SJCRH30 (cell line): ENCODE measurements around the gene ZDHHC6. TPM values are rescaled to one million over a fixed set of nuclear protein-coding genes. Genes with fewer than 3 reads are reported as not detected.

Experiments
- DNase-seq, 2 experiments: peaks; one replicate each; pipeline ENCODE4 v3.0.0-alpha.2; 2015 to 2020
- H3K27ac ChIP-seq: fragments of 250-450 bp; sonication (Bioruptor Pico); 2 replicates; pipeline ENCODE4 v1.5.1; 2020; ENCODE audit warnings: mild to moderate bottlenecking, moderate library complexity
- H3K27me3 ChIP-seq: fragments of 250-450 bp; sonication (Bioruptor Pico); 2 replicates; pipeline ENCODE4 v1.5.1; 2020; ENCODE audit warnings: mild to moderate bottlenecking, moderate library complexity
- H3K36me3 ChIP-seq: fragments of 250-450 bp; sonication (Bioruptor Pico); 2 replicates; pipeline ENCODE4 v1.5.1; 2020; ENCODE audit warnings: mild to moderate bottlenecking, moderate library complexity
- H3K4me1 ChIP-seq: fragments of 250-450 bp; sonication (Bioruptor Pico); 2 replicates; pipeline ENCODE4 v1.5.1; 2020; ENCODE audit warnings: mild to moderate bottlenecking, moderate library complexity
- H3K4me3 ChIP-seq: fragments of 250-450 bp; sonication (Bioruptor Pico); 2 replicates; pipeline ENCODE4 v1.5.1; 2020; ENCODE audit warnings: mild to moderate bottlenecking, moderate library complexity
- H3K9me3 ChIP-seq: fragments of 250-450 bp; sonication (Bioruptor Pico); replicated peaks from 2 replicates; pipeline ENCODE4 v1.5.1; 2020; ENCODE audit warnings: mild to moderate bottlenecking, moderate library complexity
- total RNA-seq: library from RNA; depleted of rRNA; stranded (reverse); fragments of >200 nt; shearing (Covaris generic); gene quantifications from 2 replicates; pipeline ENCODE4 v1.2.3, GENCODE V29; 2014

The ZDHHC6 gene
- total RNA-seq, 1 experiment from 2014 or later = 43.5 TPM

DNA sequence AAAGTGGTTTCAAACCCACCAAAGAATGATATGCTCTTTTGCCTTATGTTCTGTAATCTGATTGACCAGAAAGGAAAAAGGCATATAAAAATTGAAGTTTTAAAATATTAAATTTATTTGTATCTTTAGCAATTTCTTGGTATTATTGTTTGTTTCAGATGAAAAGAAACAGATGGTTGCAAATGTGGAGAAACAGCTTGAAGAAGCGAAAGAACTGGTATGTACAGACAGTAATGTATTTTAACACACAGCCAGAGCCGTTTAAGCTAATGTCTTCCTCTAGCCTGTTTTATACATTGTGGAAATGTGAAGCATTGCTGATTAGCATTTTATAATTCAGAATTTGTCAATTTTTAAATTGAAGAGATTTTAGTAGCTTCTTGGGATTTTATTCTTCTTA, 13.7 kb upstream of the ZDHHC6 start:
- Histone ChIP-seq H3K4me1 (no peaks in the 10 kb centered on the region), H3K27me3 (no peaks in the 10 kb centered on the region), H3K36me3 (peaks cover 8% of the 10 kb centered on the region), H3K27ac (no peak overlapping the region), H3K9me3 (no peaks in the 10 kb centered on the region), H3K4me3 (no peak overlapping the region)
- no peak for DNase-seq

DNA sequence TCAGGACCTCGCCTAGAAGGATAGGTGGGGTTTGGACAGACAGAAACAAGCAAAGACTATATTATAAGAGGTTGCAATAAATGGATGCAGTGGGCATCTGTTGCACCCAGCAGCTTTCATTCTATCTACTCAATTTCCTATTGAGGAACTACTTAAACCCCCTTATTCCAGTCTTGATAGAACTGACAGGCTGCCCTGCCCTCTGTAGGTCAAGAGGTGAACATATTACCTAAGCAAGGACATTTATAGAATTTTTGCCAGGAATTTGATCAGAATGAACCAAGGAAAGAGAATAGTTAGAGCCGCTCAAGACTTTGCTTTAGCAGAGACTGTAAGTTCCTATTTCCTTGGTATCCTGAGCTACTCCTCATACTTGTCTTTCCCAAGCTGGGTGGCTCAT, 9.8 kb upstream of the ZDHHC6 start:
- no peaks in the 10 kb centered on the region for H3K27me3 ChIP-seq
- no peaks in the 10 kb centered on the region for H3K36me3 ChIP-seq
- H3K9me3 ChIP-seq = no peaks in the 10 kb centered on the region
- no peaks in the 10 kb centered on the region for H3K4me1 ChIP-seq
- no peak overlapping the region for H3K27ac ChIP-seq
- H3K4me3 ChIP-seq = no peak overlapping the region
- DNase-seq = no peak

DNA sequence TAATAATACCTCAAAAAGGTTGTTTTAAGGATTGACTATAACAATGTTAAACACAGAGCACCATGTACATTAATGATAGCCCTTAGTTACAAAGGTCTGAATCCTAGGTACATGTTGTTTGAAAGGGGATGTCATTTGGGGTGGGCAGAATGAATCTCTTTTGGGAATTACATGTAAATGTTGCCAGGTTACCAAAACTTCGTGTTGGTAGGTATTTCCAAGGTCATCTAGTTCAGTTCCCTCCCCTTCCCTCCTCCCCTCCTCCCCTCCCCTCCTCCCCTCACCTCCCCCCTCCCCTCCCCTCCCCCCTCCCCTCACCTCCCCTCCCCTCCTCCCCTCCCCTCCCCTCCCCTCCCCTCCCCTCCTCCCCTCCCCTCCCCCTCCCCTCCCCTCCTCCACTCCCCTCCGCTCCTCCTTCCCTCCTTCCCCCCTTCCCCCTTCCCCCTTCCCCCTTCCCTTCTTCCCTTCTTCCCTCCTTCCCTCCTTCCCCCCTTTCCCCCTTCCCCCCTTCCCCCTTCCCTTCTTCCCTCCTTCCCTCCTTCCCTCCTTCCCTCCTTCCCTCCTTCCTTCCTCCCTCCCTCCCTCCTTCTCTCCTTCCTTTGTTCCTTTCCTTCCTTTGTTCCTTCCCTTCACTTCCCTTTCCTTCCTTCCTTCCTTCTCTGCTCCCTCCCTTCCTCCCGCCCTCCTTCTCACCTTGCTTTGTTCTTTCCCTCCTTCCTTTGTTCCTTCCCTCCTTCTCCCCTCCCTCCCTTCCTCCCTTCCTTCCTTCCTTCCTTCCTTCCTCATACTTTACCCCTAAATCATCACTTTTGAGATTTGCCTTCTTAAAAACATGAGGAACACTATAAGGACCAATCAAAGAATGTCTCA, 8.4 kb upstream of the ZDHHC6 start:
- no peaks in the 10 kb centered on the region for H3K27me3 ChIP-seq
- H3K36me3 ChIP-seq = no peaks in the 10 kb centered on the region
- no peak for DNase-seq
- H3K27ac ChIP-seq = no peak overlapping the region
- no peaks in the 10 kb centered on the region for H3K9me3 ChIP-seq
- H3K4me1 ChIP-seq = no peaks in the 10 kb centered on the region
- H3K4me3 ChIP-seq = no peak overlapping the region

DNA sequence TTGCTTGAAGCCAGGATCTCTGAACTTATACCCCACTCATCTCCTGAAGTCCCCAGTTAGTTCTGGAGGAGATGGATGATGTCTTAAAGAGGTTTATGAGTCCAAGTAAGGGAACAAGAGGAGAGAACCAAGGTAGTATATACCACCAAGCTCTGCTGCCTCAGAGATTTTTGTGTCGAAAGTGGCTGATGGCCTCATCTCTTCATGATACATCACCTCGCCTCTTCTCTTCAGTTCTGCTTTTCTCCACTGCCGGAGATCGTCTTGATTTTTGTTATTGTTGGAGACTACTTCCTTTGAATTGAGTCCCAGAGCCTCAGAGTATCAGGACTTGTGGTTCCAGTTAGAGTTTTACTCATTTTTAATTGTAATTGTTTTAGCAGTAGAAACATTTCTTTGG, 2.2 kb upstream of the ZDHHC6 start:
- Histone ChIP-seq H3K9me3 (no peaks in the 10 kb centered on the region), H3K27me3 (no peaks in the 10 kb centered on the region), H3K4me3 (no peak overlapping the region), H3K36me3 (peaks cover 15% of the 10 kb centered on the region), H3K4me1 (no peaks in the 10 kb centered on the region), H3K27ac (no peak overlapping the region)
- DNase-seq = no peak

DNA sequence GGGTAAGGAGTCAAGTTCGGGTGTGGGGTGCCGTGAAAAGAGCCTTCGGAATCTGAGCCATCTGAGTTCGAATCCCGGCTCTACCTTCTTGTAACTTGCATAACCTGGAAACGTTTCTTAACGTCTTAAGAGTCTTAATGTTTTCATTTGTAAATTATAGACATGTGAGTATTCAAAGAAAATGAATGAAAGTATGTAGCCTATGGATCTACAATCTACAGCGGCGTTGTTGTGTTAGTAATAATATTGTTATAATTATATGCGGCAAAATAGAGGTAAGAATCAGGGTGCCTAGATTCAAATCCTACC, 860 bp upstream of the ZDHHC6 start:
- Histone ChIP-seq H3K4me3 (peak overlapping the region; percentile 91), H3K36me3 (peaks cover 21% of the 10 kb centered on the region), H3K9me3 (no peaks in the 10 kb centered on the region), H3K4me1 (no peaks in the 10 kb centered on the region), H3K27ac (peak overlapping the region; percentile 93), H3K27me3 (no peaks in the 10 kb centered on the region)
- no peak for DNase-seq

GRCh38 chr10:112446055-112446854, 459 bp downstream of the ZDHHC6 start:
- peak in 1 of 2 experiments; percentile 27 for DNase-seq
- Histone ChIP-seq H3K27me3 (no peaks in the 10 kb centered on the region), H3K9me3 (no peaks in the 10 kb centered on the region), H3K27ac (peak overlapping the region; percentile 93), H3K4me3 (peak overlapping the region; percentile 91), H3K36me3 (peaks cover 29% of the 10 kb centered on the region), H3K4me1 (no peaks in the 10 kb centered on the region)

DNA sequence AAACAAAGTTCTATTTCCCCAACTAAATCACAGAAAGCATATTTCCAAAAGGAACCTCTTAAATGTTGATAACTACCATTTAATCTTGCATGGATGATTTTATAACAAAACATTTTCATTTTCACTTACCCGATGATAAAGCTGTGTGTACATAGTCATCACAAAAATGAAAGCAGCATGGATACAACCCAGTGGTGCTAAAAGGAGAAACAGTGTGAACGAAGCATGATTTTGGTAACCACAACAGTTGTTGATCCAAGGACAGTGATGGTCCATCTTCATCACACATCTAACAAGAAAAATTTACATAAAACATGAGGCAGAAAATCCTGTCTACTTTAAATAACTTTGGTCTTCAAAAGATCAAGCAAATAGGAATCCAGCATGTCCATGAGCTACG, 4.7 kb downstream of the ZDHHC6 start:
- H3K4me1 ChIP-seq = no peaks in the 10 kb centered on the region
- H3K4me3 ChIP-seq = no peak overlapping the region
- no peaks in the 10 kb centered on the region for H3K27me3 ChIP-seq
- H3K27ac ChIP-seq = no peak overlapping the region
- no peak for DNase-seq
- peaks cover 56% of the 10 kb centered on the region for H3K36me3 ChIP-seq
- no peaks in the 10 kb centered on the region for H3K9me3 ChIP-seq

GRCh38 chr10:112441520-112441919, 5.2 kb downstream of the ZDHHC6 start:
- Histone ChIP-seq H3K27ac (no peak overlapping the region), H3K4me3 (no peak overlapping the region), H3K36me3 (peaks cover 60% of the 10 kb centered on the region), H3K9me3 (no peaks in the 10 kb centered on the region), H3K4me1 (no peaks in the 10 kb centered on the region), H3K27me3 (no peaks in the 10 kb centered on the region)
- no peak for DNase-seq

- Histone ChIP-seq H3K4me1 (no peaks in the 10 kb centered on the region), H3K9me3 (no peaks in the 10 kb centered on the region), H3K27me3 (no peaks in the 10 kb centered on the region), H3K4me3 (no peak overlapping the region), H3K27ac (no peak overlapping the region), H3K36me3 (peaks cover 51% of the 10 kb centered on the region)
- no peak for DNase-seq
These were observed 8.4 kb downstream of the ZDHHC6 start for GRCh38 chr10:112438356-112438755.

DNA sequence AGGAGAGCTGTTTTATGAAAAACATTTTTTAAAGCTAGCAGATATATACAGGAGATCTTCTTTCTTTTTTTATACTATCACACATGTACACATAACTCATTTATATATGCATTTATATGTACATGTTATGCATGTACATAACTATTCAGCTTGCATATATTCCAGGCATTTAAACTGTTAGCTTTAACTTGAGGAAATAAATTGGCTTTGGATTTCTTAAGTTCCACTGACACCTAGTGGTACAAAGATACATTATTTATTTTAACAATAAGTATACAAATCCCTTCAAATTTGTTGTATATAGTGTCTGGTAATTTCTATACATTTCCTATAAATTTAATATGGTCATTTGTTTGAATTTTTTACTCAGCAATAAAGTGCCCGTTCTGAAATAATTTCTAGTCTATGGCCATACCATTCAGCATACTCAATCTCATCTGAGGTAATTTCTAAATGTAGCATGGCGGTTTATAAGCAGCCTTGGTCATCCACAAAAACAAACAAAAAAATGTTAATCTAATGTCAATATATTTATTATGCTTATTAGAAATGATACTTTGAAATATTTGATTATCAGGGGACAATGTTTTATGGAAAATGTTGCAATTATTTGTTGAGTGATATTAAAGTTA, 11.6 kb downstream of the ZDHHC6 start:
- Histone ChIP-seq H3K27ac (no peak overlapping the region), H3K4me1 (no peaks in the 10 kb centered on the region), H3K9me3 (no peaks in the 10 kb centered on the region), H3K4me3 (no peak overlapping the region), H3K27me3 (no peaks in the 10 kb centered on the region), H3K36me3 (peaks cover 60% of the 10 kb centered on the region)
- DNase-seq = peak in 1 of 2 experiments; percentile 20

DNA sequence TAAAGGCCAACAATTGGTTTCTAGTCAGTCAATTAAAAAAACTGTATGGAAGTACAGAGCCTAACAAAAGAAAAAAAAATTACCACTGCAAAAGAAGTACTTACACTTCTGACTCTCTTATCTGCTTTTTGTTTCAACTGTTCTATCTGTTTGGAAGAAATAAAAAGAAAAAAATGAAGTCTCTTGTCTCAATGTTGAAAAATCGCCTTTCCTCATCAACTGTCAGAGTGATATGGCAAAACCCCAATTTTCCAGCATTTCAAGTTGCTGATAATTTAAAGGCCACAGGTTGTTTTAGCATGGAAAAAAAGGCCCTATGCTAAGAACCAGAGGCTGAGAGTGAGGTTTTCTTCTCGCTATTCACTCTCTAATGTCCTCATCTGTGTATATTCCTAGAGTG, 13.6 kb downstream of the ZDHHC6 start:
- no peaks in the 10 kb centered on the region for H3K4me1 ChIP-seq
- peaks cover 58% of the 10 kb centered on the region for H3K36me3 ChIP-seq
- no peaks in the 10 kb centered on the region for H3K27me3 ChIP-seq
- no peak overlapping the region for H3K27ac ChIP-seq
- H3K4me3 ChIP-seq = no peak overlapping the region
- no peak for DNase-seq
- H3K9me3 ChIP-seq = no peaks in the 10 kb centered on the region

DNA sequence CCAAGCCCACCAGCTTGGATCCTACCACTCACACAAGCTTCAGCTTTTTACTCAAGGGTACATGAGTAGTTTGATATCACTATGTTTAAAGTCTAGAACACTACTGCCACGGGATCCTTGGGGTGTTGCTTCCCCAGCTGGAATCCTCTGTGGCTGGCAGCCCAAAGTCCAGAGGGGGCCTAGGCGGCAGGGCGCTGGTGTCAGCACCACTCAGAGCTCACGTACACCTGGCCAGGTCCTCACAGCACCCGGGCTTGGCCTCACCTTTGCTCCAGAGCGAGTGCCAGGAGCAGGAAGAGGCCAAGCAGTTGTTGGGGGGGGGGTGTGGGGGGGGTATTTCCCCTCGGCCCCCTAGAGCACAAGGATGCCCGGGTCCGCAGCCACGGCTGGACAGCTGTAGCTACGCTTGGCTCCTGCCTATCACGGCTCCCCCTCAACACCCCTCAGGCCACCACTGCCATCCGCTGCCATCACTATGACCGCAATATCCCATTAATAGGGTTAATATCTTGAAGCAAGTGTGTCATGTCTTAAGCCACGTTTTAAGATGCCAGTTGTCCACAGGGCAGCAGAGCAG, 17.0 kb downstream of the ZDHHC6 start:
- Histone ChIP-seq H3K4me1 (no peaks in the 10 kb centered on the region), H3K27me3 (no peaks in the 10 kb centered on the region), H3K36me3 (peaks cover 49% of the 10 kb centered on the region), H3K9me3 (no peaks in the 10 kb centered on the region), H3K4me3 (no peak overlapping the region), H3K27ac (no peak overlapping the region)
- no peak for DNase-seq

DNA sequence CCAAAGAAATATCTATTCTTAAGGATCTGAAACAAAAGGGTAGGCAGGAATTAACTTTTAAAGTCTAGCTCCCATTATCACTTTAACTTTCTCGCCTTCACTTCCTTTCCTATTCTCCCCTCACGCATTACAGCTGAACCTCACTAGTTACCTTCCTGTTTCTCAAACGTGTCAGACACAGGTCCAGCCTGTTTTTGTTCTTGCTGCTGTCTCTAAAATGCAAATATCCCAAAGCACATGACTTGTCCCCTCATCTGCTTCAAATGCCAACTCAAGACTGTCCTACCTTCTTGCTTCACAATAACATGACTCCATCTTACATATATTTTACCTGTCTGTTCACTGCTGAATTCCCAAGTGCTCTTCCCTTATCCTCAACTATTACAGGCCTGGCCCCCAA, 17.6 kb downstream of the ZDHHC6 start:
- Histone ChIP-seq H3K4me3 (no peak overlapping the region), H3K27me3 (no peaks in the 10 kb centered on the region), H3K36me3 (peaks cover 49% of the 10 kb centered on the region), H3K27ac (no peak overlapping the region), H3K4me1 (no peaks in the 10 kb centered on the region), H3K9me3 (no peaks in the 10 kb centered on the region)
- no peak for DNase-seq

DNA sequence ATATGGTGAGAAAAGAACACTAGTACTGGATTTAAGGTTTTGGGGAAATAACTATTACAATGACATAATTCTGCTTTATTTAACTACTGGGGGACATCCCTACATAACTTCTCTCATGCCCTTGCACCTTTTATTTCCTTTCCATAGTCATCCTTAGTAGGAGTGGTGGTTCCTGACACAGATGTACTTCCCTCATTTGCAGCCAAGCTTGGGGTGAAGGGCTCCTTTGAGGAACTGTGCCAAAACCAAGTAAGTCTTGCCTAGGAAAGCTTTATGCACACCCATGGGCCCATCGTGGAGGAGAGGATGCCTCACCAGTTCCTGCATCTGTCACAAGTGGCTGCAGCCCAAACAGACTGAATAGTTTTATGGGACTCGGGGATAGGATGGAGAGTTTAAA, 20.6 kb downstream of the ZDHHC6 start:
- Histone ChIP-seq H3K27ac (no peak overlapping the region), H3K4me3 (no peak overlapping the region), H3K27me3 (no peaks in the 10 kb centered on the region), H3K4me1 (no peaks in the 10 kb centered on the region), H3K36me3 (peaks cover 26% of the 10 kb centered on the region), H3K9me3 (no peaks in the 10 kb centered on the region)
- DNase-seq = no peak

- no peak overlapping the region for H3K4me3 ChIP-seq
- no peaks in the 10 kb centered on the region for H3K9me3 ChIP-seq
- H3K4me1 ChIP-seq = no peaks in the 10 kb centered on the region
- no peak for DNase-seq
- no peaks in the 10 kb centered on the region for H3K27me3 ChIP-seq
- H3K36me3 ChIP-seq = peaks cover 13% of the 10 kb centered on the region
- no peak overlapping the region for H3K27ac ChIP-seq
These were observed 22.1 kb downstream of the ZDHHC6 start for GRCh38 chr10:112424651-112425050.
